HEK293T (cell line): Measurements from ENCODE around the gene TAS1R1.

ENCODE experiments used
- CTCF ChIA-PET: fragments of 350-600 bp; formaldehyde crosslinking; extraction: SDS; loops from one replicate; lab custom pipeline; 2021; ENCODE audit warnings: antibody characterized with exemption, inconsistent platforms; lab: Yijun Ruan, JAX
- POLR2A ChIA-PET: fragments of 350-600 bp; formaldehyde crosslinking; extraction: SDS; loops from one replicate; lab custom pipeline; 2020; ENCODE audit warnings: antibody characterized with exemption, inconsistent platforms; lab: Yijun Ruan, JAX
- DNase-seq: peaks from one replicate; pipeline ENCODE4 v3.0.0; 2012; ENCODE audit warnings: mixed read lengths; ENCODE audit errors: extremely low spot score
- ARNT ChIP-seq: fragments of 450-650 bp; IDR thresholded peaks from 2 replicates; pipeline ENCODE4 v1.6.1; 2017; ENCODE audit warnings: mild to moderate bottlenecking
- BHLHE40 ChIP-seq: fragments of 450-650 bp; IDR thresholded peaks from 2 replicates; pipeline ENCODE4 v1.6.1; 2016; ENCODE audit warnings: mild to moderate bottlenecking, moderate library complexity, borderline replicate concordance
- CTBP1 ChIP-seq: fragments of 450-650 bp; IDR thresholded peaks from 2 replicates; pipeline ENCODE4 v1.6.1; 2016; ENCODE audit warnings: borderline replicate concordance
- ELF4 ChIP-seq: fragments of 450-650 bp; IDR thresholded peaks from 2 replicates; pipeline ENCODE4 v1.6.1; 2017; ENCODE audit warnings: antibody characterized with exemption
- FOXA1 ChIP-seq: fragments of 450-650 bp; IDR thresholded peaks from 2 replicates; pipeline ENCODE4 v1.6.1; 2016; ENCODE audit warnings: mild to moderate bottlenecking
- FOXK2 ChIP-seq: fragments of 450-650 bp; IDR thresholded peaks from 2 replicates; pipeline ENCODE4 v1.6.1; 2016; ENCODE audit warnings: mild to moderate bottlenecking
- FOXM1 ChIP-seq: fragments of 450-650 bp; IDR thresholded peaks from 2 replicates; pipeline ENCODE4 v1.6.1; 2017; ENCODE audit warnings: mild to moderate bottlenecking, borderline replicate concordance
- HDGF ChIP-seq: fragments of 450-650 bp; IDR thresholded peaks from 2 replicates; pipeline ENCODE4 v1.6.1; 2017; ENCODE audit warnings: antibody characterized with exemption, borderline replicate concordance
- L3MBTL2 ChIP-seq: fragments of 450-650 bp; conservative IDR thresholded peaks from 2 replicates; pipeline ENCODE4 v1.6.1; 2016; ENCODE audit warnings: mild to moderate bottlenecking
- LEF1 ChIP-seq: fragments of 450-650 bp; IDR thresholded peaks from 2 replicates; pipeline ENCODE4 v1.6.1; 2017; ENCODE audit warnings: mild to moderate bottlenecking, borderline replicate concordance
- NFRKB ChIP-seq: fragments of 450-650 bp; IDR thresholded peaks from 2 replicates; pipeline ENCODE4 v1.6.1; 2016; ENCODE audit warnings: mild to moderate bottlenecking, moderate library complexity
- PKNOX1 ChIP-seq: fragments of 450-650 bp; IDR thresholded peaks from 2 replicates; pipeline ENCODE4 v1.6.1; 2016
- SP1 ChIP-seq: fragments of 450-650 bp; IDR thresholded peaks from 2 replicates; pipeline ENCODE4 v1.6.1; 2017
- SUZ12 ChIP-seq: fragments of 450-650 bp; IDR thresholded peaks from 2 replicates; pipeline ENCODE4 v1.6.1; 2016; ENCODE audit warnings: mild to moderate bottlenecking
- TARDBP ChIP-seq: fragments of 450-650 bp; IDR thresholded peaks from 2 replicates; pipeline ENCODE4 v1.6.1; 2016
- ZNF384 ChIP-seq: fragments of 450-650 bp; IDR thresholded peaks from 2 replicates; pipeline ENCODE4 v1.6.1; 2016

Gene TAS1R1

GRCh38 chr1:6590046-6590445 lies 34.9 kb downstream of the TAS1R1 start:
- CTCF ChIA-PET, result no interaction called here
- no peak for DNase-seq
- TF ChIP-seq HDGF (no peak), TARDBP (no peak), PKNOX1 (no peak), ELF4 (no peak), SUZ12 (no peak), FOXK2 (no peak), BHLHE40 (no peak), SP1 (no peak), LEF1 (no peak), ZNF384 (no peak), FOXA1 (no peak), FOXM1 (no peak), L3MBTL2 (no peak), ARNT (no peak), NFRKB (no peak)
- POLR2A ChIA-PET, result interaction anchor here (0.9 to 2.4 kb wide), 2 partner anchors 10 kb away, joined by 3 to 12 read pairs; partner anchors contain the start of gene ZBTB48

- TF ChIP-seq BHLHE40 (no peak), FOXA1 (no peak), L3MBTL2 (no peak), SP1 (no peak), ARNT (no peak), NFRKB (no peak), ELF4 (no peak), FOXK2 (no peak)
- no peak for DNase-seq
- POLR2A ChIA-PET, result interaction anchor here (0.6 to 2.7 kb wide), 3 partner anchors 12 to 39 kb away, joined by 3 to 8 read pairs (median 3); partner anchors contain the start of gene ZBTB48
- CTCF ChIA-PET, result interaction anchor here (0.7 kb wide), 1 partner anchor 76 kb away, joined by 3 read pairs; no protein-coding TSS in a partner anchor
These were observed 36.1 kb downstream of the TAS1R1 start for GRCh38 chr1:6591222-6591621.

DNA sequence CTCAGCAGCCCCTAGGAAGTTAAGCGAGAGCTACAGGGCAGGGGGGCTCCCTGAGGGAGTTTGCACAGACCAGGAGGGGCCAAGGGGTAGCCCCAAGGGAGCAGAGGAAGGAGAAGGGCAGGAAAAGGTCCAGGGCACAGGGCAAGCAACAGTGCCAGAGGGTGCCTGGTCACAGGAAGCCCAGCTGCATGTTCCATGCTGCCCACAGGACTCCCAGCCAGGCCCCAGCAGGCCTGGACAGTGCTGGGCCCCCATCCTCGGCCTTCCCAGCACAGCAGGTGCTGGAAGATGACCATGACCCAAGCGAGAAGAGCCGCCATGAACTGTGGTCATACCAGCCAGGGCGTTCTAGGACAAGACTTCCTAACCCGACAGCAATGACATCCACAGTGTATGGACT lies 36.5 kb downstream of the TAS1R1 start:
- POLR2A ChIA-PET, result interaction anchor here (0.6 to 2.7 kb wide), 3 partner anchors 12 to 39 kb away, joined by 3 to 8 read pairs (median 3); partner anchors contain the start of gene ZBTB48
- CTCF ChIA-PET, result no interaction called here
- no peak for TF ChIP-seq HDGF
- no peak for TF ChIP-seq SP1
- no peak for TF ChIP-seq SUZ12
- TF ChIP-seq CTBP1, result no peak
- no peak for TF ChIP-seq NFRKB
- no peak for TF ChIP-seq FOXM1
- no peak for TF ChIP-seq FOXK2
- TF ChIP-seq L3MBTL2, result no peak
- TF ChIP-seq ARNT, result no peak
- no peak for TF ChIP-seq FOXA1
- TF ChIP-seq ZNF384, result no peak
- TF ChIP-seq PKNOX1, result no peak
- no peak for TF ChIP-seq BHLHE40
- no peak for TF ChIP-seq TARDBP
- TF ChIP-seq ELF4, result no peak
- DNase-seq, result no peak

DNA sequence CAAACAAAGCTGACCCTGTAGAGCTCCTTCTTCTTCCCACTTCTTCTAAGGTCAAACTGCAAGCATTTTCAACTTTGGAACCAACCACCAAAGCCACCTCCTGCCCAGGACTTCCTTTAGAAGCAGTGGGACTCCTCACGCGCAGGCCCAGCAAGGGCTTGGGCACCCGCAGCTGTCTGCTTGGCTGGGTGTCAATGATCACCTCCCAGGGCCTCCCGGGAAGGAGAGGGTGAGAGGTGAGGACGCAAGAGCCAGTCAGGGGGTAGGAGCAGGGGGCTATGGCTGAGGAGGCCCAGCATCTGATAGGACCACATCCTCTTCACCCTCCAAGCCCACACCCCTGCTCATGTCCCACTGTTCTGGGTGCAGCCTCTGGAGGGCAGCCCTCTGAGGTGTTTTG lies 37.3 kb downstream of the TAS1R1 start:
- no peak for TF ChIP-seq BHLHE40
- no peak for TF ChIP-seq PKNOX1
- TF ChIP-seq FOXM1, result no peak
- no peak for TF ChIP-seq HDGF
- TF ChIP-seq ELF4, result no peak
- TF ChIP-seq LEF1, result no peak
- no peak for DNase-seq
- ChIA-PET POLR2A (interaction anchor here (2.7 kb wide), 1 partner anchor 13 kb away, joined by 8 read pairs; the partner anchor contains the start of gene ZBTB48), CTCF (no interaction called here)

DNA sequence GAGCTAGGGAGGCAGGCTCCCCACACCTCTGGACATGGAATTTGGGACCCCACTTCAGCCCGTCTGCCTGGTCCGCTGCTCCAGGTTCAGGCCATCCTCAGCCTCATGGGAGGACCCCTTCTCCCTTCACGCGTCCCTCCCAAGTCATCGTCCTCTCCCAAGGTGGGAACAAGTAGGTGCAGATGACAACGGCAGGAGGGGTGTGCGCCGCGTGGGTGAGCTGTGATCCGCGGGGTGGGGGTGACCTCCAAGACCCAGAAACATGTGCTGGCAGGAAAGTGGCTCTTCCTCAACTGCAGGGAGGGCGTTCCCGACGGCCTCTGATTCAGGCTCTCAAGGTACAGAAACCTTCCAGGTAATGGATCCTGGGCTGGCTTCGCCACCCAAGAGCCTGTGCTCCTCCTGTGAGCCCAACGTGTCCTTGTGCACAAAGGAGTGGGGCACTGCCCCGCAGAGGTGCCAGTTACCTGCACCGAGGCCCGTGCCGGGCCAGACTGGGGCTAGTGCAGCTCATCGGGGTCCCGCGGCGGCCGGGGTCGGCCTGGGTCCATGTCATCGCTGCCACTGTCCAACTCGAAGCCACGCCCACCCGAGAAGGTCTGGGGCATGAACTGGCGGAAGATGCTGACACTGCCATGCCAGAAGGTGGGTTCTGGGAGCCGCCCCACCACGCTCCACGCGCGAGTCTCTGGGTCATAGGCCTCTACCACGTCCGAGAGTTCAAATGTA lies 37.9 kb downstream of the TAS1R1 start:
- ChIA-PET CTCF (no interaction called here), POLR2A (interaction anchor here (2.7 kb wide), 1 partner anchor 13 kb away, joined by 8 read pairs; the partner anchor contains the start of gene ZBTB48)
- TF ChIP-seq FOXK2, result no peak
- no peak for TF ChIP-seq LEF1
- no peak for TF ChIP-seq NFRKB
- DNase-seq, result no peak

DNA sequence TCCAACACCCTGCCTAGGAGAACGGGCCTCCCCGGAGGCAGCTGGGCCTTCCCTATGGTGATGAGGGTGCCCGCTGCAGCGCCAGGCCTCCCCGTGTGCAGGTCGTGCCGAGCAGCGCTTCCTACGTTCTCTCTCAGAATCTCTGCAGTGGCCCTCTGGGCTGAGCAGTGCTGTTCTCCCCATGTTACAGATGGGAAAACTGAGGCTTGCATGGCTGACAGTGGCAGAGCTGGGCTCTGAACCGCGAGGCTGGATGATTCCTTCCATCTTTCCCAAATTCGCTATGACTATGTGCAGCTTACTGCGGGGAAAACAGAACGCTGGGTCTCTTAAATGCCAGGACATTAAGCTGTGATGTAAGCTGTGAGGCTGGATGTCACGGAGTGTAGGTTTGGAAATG lies 38.7 kb downstream of the TAS1R1 start:
- ChIA-PET CTCF (no interaction called here), POLR2A (no interaction called here)
- TF ChIP-seq LEF1 (no peak), BHLHE40 (no peak), TARDBP (no peak), SP1 (no peak), PKNOX1 (no peak), ZNF384 (no peak), FOXA1 (no peak), ARNT (no peak), L3MBTL2 (no peak), SUZ12 (no peak), FOXM1 (no peak), ELF4 (no peak), FOXK2 (no peak), NFRKB (no peak), CTBP1 (no peak), HDGF (no peak)
- no peak for DNase-seq
